ENCODE results near the gene SZT2.
"Not testable (repeated sequence)": the region's sequence is repeated elsewhere in the genome, so short reads cannot be mapped to it uniquely, and the experiment has no call there.

The SZT2 gene

GRCh38 chr1:43491061-43491460 is 101.4 kb downstream of the SZT2 start:
- DNase-seq (ENCODE audit: low read depth): no peak

GRCh38 chr1:43492826-43493225 is 103.1 kb downstream of the SZT2 start:
- DNase-seq (ENCODE audit: low read depth): no peak

GRCh38 chr1:43493661-43494450 is 104.2 kb downstream of the SZT2 start:
- no peak for DNase-seq (ENCODE audit: low read depth)

GRCh38 chr1:43495204-43495603 is 105.5 kb downstream of the SZT2 start:
- no peak for DNase-seq (ENCODE audit: low read depth)

DNA sequence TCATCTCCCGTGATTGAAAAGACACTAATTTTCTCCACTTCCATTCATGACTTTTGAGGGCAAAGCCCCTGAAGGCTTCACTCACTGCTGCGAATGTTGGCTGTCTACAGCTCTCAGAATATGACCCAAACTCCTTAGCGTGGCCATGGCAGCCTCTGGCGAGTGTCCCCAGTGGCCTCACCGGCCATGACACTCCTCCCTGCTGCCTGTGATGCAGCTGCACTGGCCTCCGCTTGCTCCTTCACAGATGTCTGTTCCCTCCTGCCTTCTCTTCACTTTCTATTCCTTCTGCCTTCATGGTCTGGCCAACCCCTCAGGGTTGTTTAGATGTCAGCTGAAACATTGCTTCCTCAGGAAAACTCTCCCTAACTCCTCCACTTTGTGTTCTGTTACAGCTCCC is 110.2 kb downstream of the SZT2 start:
- DNase-seq (ENCODE audit: low read depth): no peak

DNA sequence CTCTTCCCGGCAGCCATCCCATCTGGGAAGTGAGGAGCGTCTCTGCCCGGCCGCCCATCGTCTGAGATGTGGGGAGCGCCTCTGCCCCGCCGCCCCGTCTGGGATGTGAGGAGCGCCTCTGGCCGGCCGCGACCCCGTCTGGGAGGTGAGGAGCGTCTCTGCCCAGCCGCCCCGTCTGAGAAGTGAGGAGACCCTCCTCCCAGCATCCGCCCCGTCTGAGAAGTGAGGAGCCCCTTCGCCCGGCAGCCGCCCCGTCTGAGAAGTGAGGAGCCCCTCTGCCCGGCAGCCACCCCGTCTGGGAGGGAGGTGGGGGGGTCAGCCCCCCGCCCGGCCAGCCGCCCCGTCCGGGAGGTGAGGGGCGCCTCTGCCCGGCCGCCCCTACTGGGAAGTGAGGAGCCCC is 112.1 kb downstream of the SZT2 start:
- not testable (repeated sequence) for DNase-seq (ENCODE audit: low read depth)

GRCh38 chr1:43503534-43503933 is 113.8 kb downstream of the SZT2 start:
- no peak for DNase-seq (ENCODE audit: low read depth)

Measured in stimulated activated CD8-positive, alpha-beta memory T cell treated with anti-CD3 and anti-CD28 coated beads, Interleukin-12 subunit alpha, Interleukin-12 subunit beta, amount 100 ng/mL, for 4 hours (primary cell).